Measurements from ENCODE around the gene MREG. TPM values are rescaled to one million over a fixed set of nuclear protein-coding genes. Genes with fewer than 3 reads are reported as not detected.

MREG gene
- total RNA-seq, 1 experiment from 2014 or later, result 23.0 TPM

DNA sequence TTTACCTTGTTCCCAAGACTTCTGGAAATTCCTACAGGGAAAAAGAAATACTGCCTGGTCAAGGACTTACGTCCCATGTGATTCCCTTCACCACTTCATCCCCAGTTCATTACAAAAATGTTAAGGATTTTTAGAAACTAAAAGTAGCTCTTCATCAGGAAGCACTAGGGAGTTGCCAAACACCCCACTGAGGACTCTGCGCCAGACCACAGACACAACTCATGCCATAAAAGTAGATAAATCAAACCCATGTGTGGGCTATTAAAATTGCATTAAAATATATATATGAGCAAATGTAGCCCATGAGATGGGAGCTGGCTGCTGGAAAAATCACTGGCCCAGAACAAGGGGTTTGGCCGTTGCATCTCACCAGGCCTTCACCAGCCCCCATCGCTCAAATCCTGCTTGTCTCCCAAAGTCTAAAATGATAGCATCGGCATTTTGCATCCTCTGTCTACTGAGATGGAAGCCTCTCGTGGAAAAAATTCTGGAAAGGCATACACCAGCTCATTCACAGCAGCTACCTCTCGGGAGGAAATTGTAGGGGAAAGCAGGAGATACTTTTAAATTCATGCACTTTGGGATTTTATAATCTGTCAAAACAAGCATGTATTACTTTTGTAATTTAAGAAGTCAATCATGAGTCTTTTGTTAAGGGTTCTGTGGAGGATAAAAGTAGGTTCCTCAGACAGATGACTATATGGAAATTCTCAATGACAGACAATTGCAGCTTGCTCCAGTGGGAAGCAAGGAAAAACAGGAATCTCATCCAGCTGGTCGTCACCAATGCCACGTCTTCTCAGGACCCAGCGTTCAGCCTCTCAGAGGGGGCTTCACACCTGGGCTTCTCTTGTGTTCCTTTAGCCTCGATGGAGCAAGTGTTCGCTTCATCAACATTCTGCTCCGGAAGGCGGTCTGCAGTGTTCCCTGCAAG lies 113.9 kb downstream of the MREG start:
- no peak for DNase-seq
- no peak overlapping the region for H3K4me3 ChIP-seq
- no peak overlapping the region for H3K4me2 ChIP-seq
- H3K79me2 ChIP-seq (ENCODE audit: low read depth), result no peaks in the 10 kb centered on the region
- no peaks in the 10 kb centered on the region for H3K27me3 ChIP-seq (ENCODE audit: insufficient read depth, low read depth)
- no peaks in the 10 kb centered on the region for H3K36me3 ChIP-seq (ENCODE audit: low read depth)
- no peak overlapping the region for H2AFZ ChIP-seq
- intact Hi-C loops (cut with micrococcal nuclease; ENCODE audit: unreplicated experiment), result loop anchor here (10.0 kb wide), 1 partner anchor 285 kb away; no protein-coding TSS in a partner anchor
- H3K4me1 ChIP-seq (replicated peaks; ENCODE audit: insufficient read depth), result peaks cover 15% of the 10 kb centered on the region
- no peak for TF ChIP-seq EZH2 (IDR thresholded peaks at IDR 0.05; ENCODE audit: low read depth)
- TF ChIP-seq, protein P1, sequence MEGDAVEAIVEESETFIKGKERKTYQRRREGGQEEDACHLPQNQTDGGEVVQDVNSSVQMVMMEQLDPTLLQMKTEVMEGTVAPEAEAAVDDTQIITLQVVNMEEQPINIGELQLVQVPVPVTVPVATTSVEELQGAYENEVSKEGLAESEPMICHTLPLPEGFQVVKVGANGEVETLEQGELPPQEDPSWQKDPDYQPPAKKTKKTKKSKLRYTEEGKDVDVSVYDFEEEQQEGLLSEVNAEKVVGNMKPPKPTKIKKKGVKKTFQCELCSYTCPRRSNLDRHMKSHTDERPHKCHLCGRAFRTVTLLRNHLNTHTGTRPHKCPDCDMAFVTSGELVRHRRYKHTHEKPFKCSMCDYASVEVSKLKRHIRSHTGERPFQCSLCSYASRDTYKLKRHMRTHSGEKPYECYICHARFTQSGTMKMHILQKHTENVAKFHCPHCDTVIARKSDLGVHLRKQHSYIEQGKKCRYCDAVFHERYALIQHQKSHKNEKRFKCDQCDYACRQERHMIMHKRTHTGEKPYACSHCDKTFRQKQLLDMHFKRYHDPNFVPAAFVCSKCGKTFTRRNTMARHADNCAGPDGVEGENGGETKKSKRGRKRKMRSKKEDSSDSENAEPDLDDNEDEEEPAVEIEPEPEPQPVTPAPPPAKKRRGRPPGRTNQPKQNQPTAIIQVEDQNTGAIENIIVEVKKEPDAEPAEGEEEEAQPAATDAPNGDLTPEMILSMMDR (conservative IDR thresholded peaks at IDR 0.05), result no peak
- no peak overlapping the region for H3K27ac ChIP-seq
- H3K9me3 ChIP-seq (ENCODE audit: insufficient read depth, low read depth), result no peaks in the 10 kb centered on the region
- BruUV-seq (replicated peaks), result no TSS peak
- H4K20me1 ChIP-seq (ENCODE audit: insufficient read depth), result no peaks in the 10 kb centered on the region
- peaks cover 9% of the 10 kb centered on the region; the same call in 1 of the 2 replicates for H3F3A ChIP-seq (ENCODE audit: insufficient read depth, low read depth)
- ChIA-PET CTCF (no interaction called here), POLR2A (ENCODE audit: unreplicated experiment) (interaction anchor here (0.6 kb wide), 1 partner anchor 1060 kb away, joined by 6 read pairs; no protein-coding TSS in a partner anchor)
- no peaks in the 10 kb centered on the region for H3K9me2 ChIP-seq (ENCODE audit: insufficient read depth)

DNA sequence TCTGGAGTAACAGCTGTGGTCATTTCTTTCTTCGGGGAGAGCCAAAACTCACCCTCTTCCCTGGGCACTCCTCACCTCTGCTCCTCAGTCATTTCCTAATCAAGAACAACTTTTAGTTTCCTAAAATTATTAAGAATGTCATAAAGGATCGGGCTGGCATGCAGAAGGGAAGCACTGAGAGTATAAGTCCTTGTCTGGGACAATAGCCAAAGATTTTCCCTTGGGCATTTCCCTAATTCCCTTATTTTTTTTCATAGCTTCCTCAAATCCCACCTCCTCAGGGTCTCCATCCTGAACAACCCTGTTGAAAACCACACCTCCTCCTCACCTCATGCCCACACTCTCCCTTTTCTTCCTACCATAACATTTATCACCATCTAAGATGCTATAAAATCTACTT lies 115.0 kb downstream of the MREG start:
- H3K36me3 ChIP-seq (ENCODE audit: low read depth), result no peaks in the 10 kb centered on the region
- H3K4me1 ChIP-seq (replicated peaks; ENCODE audit: insufficient read depth), result peaks cover 5% of the 10 kb centered on the region
- H3K27me3 ChIP-seq (ENCODE audit: insufficient read depth, low read depth), result no peaks in the 10 kb centered on the region
- TF ChIP-seq EZH2 (IDR thresholded peaks at IDR 0.05; ENCODE audit: low read depth), result no peak
- TF ChIP-seq, protein P1 (conservative IDR thresholded peaks at IDR 0.05), result no peak
- no TSS peak for BruUV-seq (replicated peaks)
- no peak overlapping the region for H3K27ac ChIP-seq
- DNase-seq, result peak in 1 of 2 experiments; percentile 4
- intact Hi-C loops (cut with micrococcal nuclease; ENCODE audit: unreplicated experiment), result no loop called here
- ChIA-PET POLR2A (ENCODE audit: unreplicated experiment) (no interaction called here), CTCF (no interaction called here)
- no peaks in the 10 kb centered on the region for H4K20me1 ChIP-seq (ENCODE audit: insufficient read depth)
- no peaks in the 10 kb centered on the region for H3K9me2 ChIP-seq (ENCODE audit: insufficient read depth)
- H3F3A ChIP-seq (ENCODE audit: insufficient read depth, low read depth), result peaks cover 3% of the 10 kb centered on the region; the same call in 1 of the 2 replicates
- H3K9me3 ChIP-seq (ENCODE audit: insufficient read depth, low read depth), result no peaks in the 10 kb centered on the region
- no peaks in the 10 kb centered on the region for H3K79me2 ChIP-seq (ENCODE audit: low read depth)
- H2AFZ ChIP-seq, result no peak overlapping the region
- H3K4me3 ChIP-seq, result no peak overlapping the region
- no peak overlapping the region for H3K4me2 ChIP-seq

DNA sequence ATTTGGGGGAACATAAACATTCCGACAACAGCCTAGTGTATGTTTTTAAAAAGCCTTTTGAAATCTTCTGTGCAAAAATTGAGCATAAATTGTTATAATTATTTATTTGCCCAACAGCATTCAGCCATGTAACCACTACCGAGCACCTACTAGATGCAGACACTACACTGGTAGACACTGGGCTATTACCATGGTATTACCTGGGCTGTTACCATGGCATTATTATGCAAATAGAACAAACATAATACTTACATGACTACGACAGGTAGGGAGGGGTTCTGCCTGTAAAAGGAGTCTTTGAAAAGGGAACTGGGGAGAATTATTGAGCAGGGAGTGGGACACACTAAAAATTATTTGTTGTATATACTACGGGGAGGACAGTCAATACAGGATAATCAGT lies 116.4 kb downstream of the MREG start:
- Histone ChIP-seq H4K20me1 (ENCODE audit: insufficient read depth) (no peaks in the 10 kb centered on the region), H3K4me2 (no peak overlapping the region), H3K79me2 (ENCODE audit: low read depth) (no peaks in the 10 kb centered on the region), H3K4me3 (no peak overlapping the region), H3K9me3 (ENCODE audit: insufficient read depth, low read depth) (no peaks in the 10 kb centered on the region), H3K27ac (no peak overlapping the region), H3F3A (ENCODE audit: insufficient read depth, low read depth) (no peaks in the 10 kb centered on the region), H2AFZ (no peak overlapping the region), H3K27me3 (ENCODE audit: insufficient read depth, low read depth) (no peaks in the 10 kb centered on the region), H3K4me1 (replicated peaks; ENCODE audit: insufficient read depth) (no peaks in the 10 kb centered on the region), H3K9me2 (ENCODE audit: insufficient read depth) (no peaks in the 10 kb centered on the region), H3K36me3 (ENCODE audit: low read depth) (no peaks in the 10 kb centered on the region)
- DNase-seq, result no peak
- intact Hi-C loops (cut with micrococcal nuclease; ENCODE audit: unreplicated experiment), result no loop called here
- BruUV-seq (replicated peaks), result no TSS peak
- ChIA-PET POLR2A (ENCODE audit: unreplicated experiment) (no interaction called here), CTCF (no interaction called here)
- TF ChIP-seq, protein P1 (conservative IDR thresholded peaks at IDR 0.05), result no peak
- no peak for TF ChIP-seq EZH2 (IDR thresholded peaks at IDR 0.05; ENCODE audit: low read depth)

All from PC-9 (cell line).